ENCODE measurements around the gene PLCD1.

PLCD1 gene

GRCh38 chr3:37957539-37957936, 71.9 kb downstream of the PLCD1 start:
- no peak for DNase-seq

Data from NCI-H524 (cell line).